Heart left ventricle (tissue), 16 donors: ENCODE results near the gene TRIM25. TPM values are rescaled to one million over a fixed set of nuclear protein-coding genes. Genes with fewer than 3 reads are reported as not detected.

Experiments
- ATAC-seq, 4 donors: fragments of 200-7000 bp; cut with Tn5 transposase; one replicate each; pipeline ENCODE4 v1.9.1; 2020 to 2022; ENCODE audit warnings: moderate library complexity in 4 of 4, mild to moderate bottlenecking in 3 of 4, moderate number of reproducible peaks in 1 of 4
- DNase-seq, 5 donors: peaks; one replicate each; pipeline ENCODE4 v3.0.0-alpha.2; 2020
- H3K27ac ChIP-seq, 12 donors: fragments of 200-600 bp; sonication (generic) in 4 of 12; one replicate each; pipeline versions ENCODE4 v1.5.0 to v1.8.0; 2016 to 2022; ENCODE audit warnings: mild to moderate bottlenecking in 2 of 12
- H3K27me3 ChIP-seq, 9 donors: fragments of 200-600 bp; sonication (generic) in 2 of 9; one replicate each; pipeline versions ENCODE4 v1.5.1 to v1.8.0; 2016 to 2022; ENCODE audit warnings: mild to moderate bottlenecking in 3 of 9
- H3K36me3 ChIP-seq, 9 donors: fragments of 200-600 bp; sonication (generic) in 2 of 9; one replicate each; pipeline versions ENCODE4 v1.5.0 to v1.8.0; 2018 to 2022; ENCODE audit warnings: mild to moderate bottlenecking in 2 of 9
- H3K4me1 ChIP-seq, 12 donors: fragments of 200-600 bp; sonication (generic) in 4 of 12; one replicate each; pipeline versions ENCODE4 v1.5.0 to v1.8.0; 2016 to 2022; ENCODE audit warnings: mild to moderate bottlenecking in 3 of 12
- H3K4me3 ChIP-seq, 12 donors: fragments of 200-600 bp; sonication (generic) in 4 of 12; one replicate each; pipeline versions ENCODE4 v1.5.0 to v1.8.0; 2017 to 2022; ENCODE audit warnings: mild to moderate bottlenecking in 9 of 12, moderate library complexity in 4 of 12
- H3K9me3 ChIP-seq, 12 donors: fragments of 200-600 bp; sonication (generic) in 4 of 12; one replicate each; pipeline versions ENCODE4 v1.5.0 to v1.8.0; 2016 to 2022; ENCODE audit warnings: mild to moderate bottlenecking in 1 of 12
- POLR2A ChIP-seq, 2 donors: fragments of 450-650 bp; IDR thresholded peaks; one replicate each; pipeline ENCODE4 v1.6.1; 2017; ENCODE audit warnings: antibody characterized with exemption in 2 of 2, mild to moderate bottlenecking in 2 of 2, moderate library complexity in 2 of 2
- WGBS, 4 donors: extraction: QIAGEN DNeasy Blood & Tissue Kit in 2 of 4; methylation state at CpG; one replicate each; pipeline versions ENCODE4 v1.1.5 to v1.1.7; 2013 to 2018; 5-methylcytosine and 5-hydroxymethylcytosine counted together
- intact Hi-C, 10 donors: fragments of 100-400 bp; cut with DNase I; formaldehyde crosslinking; loops; one replicate each; pipeline versions ENCODE4 v1.11.1 to v1.14.2; 2022
- polyA plus RNA-seq, 2 donors: library from polyadenylated mRNA; stranded (reverse); fragments of 200-250 nt; gene quantifications; one replicate each; pipeline ENCODE4 v1.2.3, GENCODE V29; 2013
- total RNA-seq, 9 donors: library from RNA; depleted of rRNA in 2 of 9; stranded (reverse); fragments of >200 nt in 2 of 9; fragmentation: NEBNext Ultra II Directional in 3 of 9; extraction: Animal tissue kit (Norgen Biotek cat#: 25700) in 3 of 9; gene quantifications; one replicate each; pipeline versions ENCODE4 v1.1.0 to v1.2.4, GENCODE V29; 2016 to 2023
- TF ChIP-seq, protein P1 (sequence below), 12 donors: fragments of 200-600 bp; sonication (generic) in 4 of 12; IDR thresholded peaks; one replicate each; pipeline versions ENCODE4 v1.5.0 to v1.8.0; 2018 to 2022; ENCODE audit warnings: antibody characterized with exemption in 12 of 12, mild to moderate bottlenecking in 5 of 12
- donor health status: ischemic (EF 13 %, LVEDD 7.1; RV severe dilation, severe dysfunction).
- donor health status: healthy with polysubstance abuse.
- donor health status: DM: no; HTN: yes; CAD: no.
- donor health status: DM: no; HTN: no; CAD: no.
- donor health status: ischemic (EF 25% LVEDD 6.9; RV normal size, moderate dysfunction).
- donor health status: ischemic (EF 25% LVEDD 5.7; RV mildly dilated, moderate dysfunction).
- donor health status: healthy.
- donor health status: DM: yes; HTN: yes; CAD: no.
- donor health status: ischemic (EF 35%, LVEDD 5.7; RV mildly dilated, moderate dysfunction).
- donor health status: nonischemic (EF 11% LVEDD 7.7; RV severe dilation, severe dysfunction).
- donor health status: DM: yes; HTN: yes; CAD: no.
- donor health status: PGD.
- donor health status: ischemic (EF 29% LVEDD 5.4; RV normal size, mild dysfunction).
- donor health status: nonischemic (EF 23%, LVEDD 6.1; RV moderate dilation, normal function).

The TRIM25 gene
- total and polyA plus RNA-seq, 11 donors: 9.2 to 55.9 (median 14.9) TPM

DNA sequence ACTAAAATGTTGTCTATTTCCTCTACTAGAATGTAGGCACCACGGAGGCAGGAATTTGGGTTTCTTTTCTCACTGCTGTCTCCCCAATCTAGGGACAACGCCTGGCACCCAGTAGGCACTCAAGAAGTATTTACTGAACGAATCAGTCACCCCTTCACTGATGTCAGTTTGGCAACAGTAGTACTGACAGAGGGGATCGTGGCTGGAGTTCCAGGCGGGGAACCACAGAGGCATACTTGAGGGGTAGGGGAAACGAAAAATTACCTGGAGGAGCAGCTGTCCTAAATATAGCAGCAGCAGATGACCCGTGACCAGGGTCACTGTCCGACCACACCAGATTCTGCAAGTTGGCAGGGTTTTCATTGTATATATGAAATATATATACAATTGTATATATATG is 33.3 kb downstream of the TRIM25 start:
- TF ChIP-seq, protein P1, sequence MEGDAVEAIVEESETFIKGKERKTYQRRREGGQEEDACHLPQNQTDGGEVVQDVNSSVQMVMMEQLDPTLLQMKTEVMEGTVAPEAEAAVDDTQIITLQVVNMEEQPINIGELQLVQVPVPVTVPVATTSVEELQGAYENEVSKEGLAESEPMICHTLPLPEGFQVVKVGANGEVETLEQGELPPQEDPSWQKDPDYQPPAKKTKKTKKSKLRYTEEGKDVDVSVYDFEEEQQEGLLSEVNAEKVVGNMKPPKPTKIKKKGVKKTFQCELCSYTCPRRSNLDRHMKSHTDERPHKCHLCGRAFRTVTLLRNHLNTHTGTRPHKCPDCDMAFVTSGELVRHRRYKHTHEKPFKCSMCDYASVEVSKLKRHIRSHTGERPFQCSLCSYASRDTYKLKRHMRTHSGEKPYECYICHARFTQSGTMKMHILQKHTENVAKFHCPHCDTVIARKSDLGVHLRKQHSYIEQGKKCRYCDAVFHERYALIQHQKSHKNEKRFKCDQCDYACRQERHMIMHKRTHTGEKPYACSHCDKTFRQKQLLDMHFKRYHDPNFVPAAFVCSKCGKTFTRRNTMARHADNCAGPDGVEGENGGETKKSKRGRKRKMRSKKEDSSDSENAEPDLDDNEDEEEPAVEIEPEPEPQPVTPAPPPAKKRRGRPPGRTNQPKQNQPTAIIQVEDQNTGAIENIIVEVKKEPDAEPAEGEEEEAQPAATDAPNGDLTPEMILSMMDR (IDR thresholded peaks at IDR 0.05): no peak
- no peak for TF ChIP-seq POLR2A (IDR thresholded peaks at IDR 0.05)
- ATAC-seq (no peak), DNase-seq (no peak)
- Histone ChIP-seq H3K9me3 (no peaks in the 10 kb centered on the region), H3K4me3 (no peak overlapping the region), H3K27ac (no peak overlapping the region), H3K4me1 (peaks cover 0 to 12% (median 0%) of the 10 kb centered on the region in 12 donors), H3K36me3 (no peaks in the 10 kb centered on the region), H3K27me3 (no peaks in the 10 kb centered on the region)
- intact Hi-C loops: no loop called here
- 80 to 85% (median 81%) methylated on average over 8 of the region's 8 CpGs for WGBS, 4 donors

DNA sequence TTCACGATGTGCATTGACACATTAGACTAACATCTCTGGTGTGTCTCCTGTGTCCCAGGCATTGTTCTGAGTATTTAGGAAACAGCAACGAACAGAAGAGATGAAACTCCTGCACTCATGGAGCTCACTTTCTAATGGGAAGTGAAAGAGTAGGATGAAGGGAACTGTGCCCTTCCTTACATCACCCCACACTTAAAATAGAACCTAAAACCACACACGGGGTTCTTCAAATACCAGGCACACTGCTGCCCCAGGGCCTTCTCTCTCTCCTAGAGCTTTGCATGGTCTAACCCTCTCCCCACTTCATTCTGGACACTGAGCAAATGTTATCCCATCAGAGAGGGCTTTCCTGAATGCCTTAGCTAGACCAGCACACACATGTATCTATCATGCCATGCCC is 33.7 kb downstream of the TRIM25 start:
- WGBS, 4 donors: 67 to 78% (median 71%) methylated on average over 3 of the region's 3 CpGs
- H3K9me3 ChIP-seq: no peaks in the 10 kb centered on the region
- DNase-seq (no peak), ATAC-seq (peak in 1 of 4 donors; percentile 49)
- H3K36me3 ChIP-seq: no peaks in the 10 kb centered on the region
- H3K4me1 ChIP-seq: peaks cover 0 to 11% (median 0%) of the 10 kb centered on the region in 12 donors
- TF ChIP-seq, protein P1 (IDR thresholded peaks at IDR 0.05): no peak
- TF ChIP-seq POLR2A (IDR thresholded peaks at IDR 0.05): no peak
- H3K27ac ChIP-seq: no peak overlapping the region
- no peak overlapping the region for H3K4me3 ChIP-seq
- intact Hi-C loops: no loop called here
- H3K27me3 ChIP-seq: no peaks in the 10 kb centered on the region

DNA sequence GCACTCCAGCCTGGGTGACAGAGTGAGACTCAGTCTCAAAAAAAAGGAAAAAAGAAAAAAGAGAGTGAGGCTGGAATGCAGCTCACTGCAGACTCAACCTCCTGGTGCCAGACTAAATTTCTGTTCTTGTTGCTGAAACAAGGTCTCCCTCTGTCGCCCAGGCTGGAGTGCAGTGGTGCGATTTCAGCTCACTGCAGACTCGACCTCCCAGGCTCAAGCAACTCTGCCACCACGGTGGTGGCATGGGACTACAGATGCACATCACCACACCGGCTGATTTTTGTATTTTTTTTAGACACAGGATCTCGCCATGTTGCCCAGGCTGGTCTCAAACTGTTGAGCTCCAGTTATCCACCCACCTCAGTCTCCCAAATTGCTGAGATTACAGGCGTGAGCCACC is 34.6 kb downstream of the TRIM25 start:
- Histone ChIP-seq H3K9me3 (no peaks in the 10 kb centered on the region), H3K4me3 (no peak overlapping the region), H3K36me3 (no peaks in the 10 kb centered on the region), H3K4me1 (peaks cover 0 to 11% (median 0%) of the 10 kb centered on the region in 12 donors), H3K27ac (no peak overlapping the region), H3K27me3 (no peaks in the 10 kb centered on the region)
- ATAC-seq: no peak
- intact Hi-C loops: loop anchor here in 1 of 10 donors (10.0 kb wide), 1 partner anchor 56 kb away; no protein-coding TSS in a partner anchor
- 90 to 95% (median 92%) methylated on average over 7 of the region's 7 CpGs for WGBS, 4 donors
- DNase-seq: no peak
- TF ChIP-seq, protein P1 (IDR thresholded peaks at IDR 0.05): no peak
- TF ChIP-seq POLR2A (IDR thresholded peaks at IDR 0.05): no peak

DNA sequence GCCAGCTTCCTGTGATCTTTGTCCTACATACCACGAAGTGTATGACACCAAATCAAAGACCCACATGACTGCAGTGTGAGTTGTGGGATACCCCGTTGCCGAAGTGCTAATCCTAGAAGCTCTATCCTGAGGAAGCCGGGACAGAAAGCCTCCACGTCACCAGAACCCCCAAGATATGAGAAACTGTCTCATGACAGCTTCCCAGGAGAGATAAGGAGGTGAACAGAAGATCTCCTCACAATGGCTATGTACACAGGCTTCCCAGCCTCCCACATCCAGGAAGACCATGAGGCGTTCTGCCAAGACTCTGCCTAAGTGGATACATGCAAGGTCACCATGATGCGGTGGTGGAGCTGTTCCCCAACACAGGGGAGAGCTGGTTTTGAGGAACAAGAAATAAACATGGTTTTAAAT is 37.1 kb downstream of the TRIM25 start:
- DNase-seq (no peak), ATAC-seq (peak in 3 of 4 donors; percentile 38 to 89 (median 45))
- 49 to 57% (median 56%) methylated on average over 7 of the region's 7 CpGs for WGBS, 4 donors
- no peak overlapping the region for H3K27ac ChIP-seq
- intact Hi-C loops: loop anchor here in 1 of 10 donors (10.0 kb wide), 1 partner anchor 58 kb away; no protein-coding TSS in a partner anchor
- no peaks in the 10 kb centered on the region for H3K27me3 ChIP-seq
- TF ChIP-seq, protein P1 (IDR thresholded peaks at IDR 0.05): no peak
- TF ChIP-seq POLR2A (IDR thresholded peaks at IDR 0.05): no peak
- no peaks in the 10 kb centered on the region for H3K9me3 ChIP-seq
- H3K4me1 ChIP-seq: peaks cover 0 to 11% (median 0%) of the 10 kb centered on the region in 12 donors
- no peak overlapping the region for H3K4me3 ChIP-seq
- H3K36me3 ChIP-seq: no peaks in the 10 kb centered on the region
